ENCODE data around the gene STARD5.
"Not testable (repeated sequence)": the region's sequence is repeated elsewhere in the genome, so short reads cannot be mapped to it uniquely, and the experiment has no call there.

STARD5 gene

GRCh38 chr15:81338170-81339007 lies 14.4 kb upstream of the STARD5 start:
- DNase-seq: peak in 3 of 42 donors; percentile 33 to 44 (median 35)
- intact Hi-C loops (cut with DNase I): no loop called here

DNA sequence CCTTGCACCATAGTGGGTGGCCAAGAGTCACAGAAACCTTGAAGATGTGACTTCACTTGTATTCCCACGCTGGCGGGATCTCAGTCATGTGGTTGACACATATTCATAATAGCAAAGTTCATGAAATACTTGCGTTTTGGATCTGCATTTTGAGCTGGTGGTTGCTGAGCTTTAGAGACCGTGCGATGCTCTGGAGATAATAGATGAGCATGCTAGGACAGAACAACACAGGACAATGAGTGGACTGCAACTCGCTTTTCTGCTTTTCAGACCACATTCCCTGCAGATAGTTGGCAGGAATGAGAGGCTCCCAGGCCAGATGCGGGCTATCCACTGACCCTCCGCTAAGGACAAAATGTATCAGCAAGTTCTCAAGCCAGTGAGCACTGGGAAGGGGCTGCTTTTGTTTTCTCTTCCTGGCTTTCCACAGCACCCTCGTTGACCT lies 13.8 kb upstream of the STARD5 start:
- peak in 1 of 42 donors; percentile 33 for DNase-seq
- intact Hi-C loops (cut with DNase I): no loop called here

- no peak for DNase-seq
- intact Hi-C loops (cut with DNase I): no loop called here
Measured at GRCh38 chr15:81337241-81337640, 13.3 kb upstream of the STARD5 start.

DNA sequence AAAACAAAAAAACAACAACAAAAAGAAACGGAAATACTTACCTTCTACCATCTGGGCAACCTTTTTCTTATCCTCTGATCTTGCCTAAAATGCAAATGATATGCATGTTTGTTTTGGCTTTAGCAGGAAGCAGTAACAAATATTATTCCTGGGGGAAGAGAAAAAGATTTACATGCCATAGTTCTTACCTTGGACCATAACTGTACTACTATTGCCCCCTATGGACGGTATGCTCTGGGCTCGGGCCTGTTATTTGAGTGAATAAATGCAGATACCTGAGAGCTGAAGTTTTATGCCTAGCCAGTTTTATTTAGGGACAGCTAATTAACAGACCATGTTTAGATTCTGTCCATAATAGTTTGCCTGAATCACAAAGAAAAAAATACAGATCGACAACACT lies 12.6 kb upstream of the STARD5 start:
- intact Hi-C loops (cut with DNase I): no loop called here

GRCh38 chr15:81335631-81336030 lies 11.7 kb upstream of the STARD5 start:
- intact Hi-C loops (cut with DNase I): no loop called here
- peak in 1 of 42 donors; percentile 26 for DNase-seq

More for the DNA sequence above, 12.6 kb upstream of the STARD5 start:
- peak in 6 of 42 donors; percentile 21 to 55 (median 24) for DNase-seq

GRCh38 chr15:81334768-81335435 lies 11.0 kb upstream of the STARD5 start:
- DNase-seq: peak in 1 of 42 donors; percentile 31
- intact Hi-C loops (cut with DNase I): no loop called here

- peak in 1 of 42 donors; percentile 12 for DNase-seq
- intact Hi-C loops (cut with DNase I): no loop called here
Measured at GRCh38 chr15:81333363-81333762, 9.4 kb upstream of the STARD5 start.

DNA sequence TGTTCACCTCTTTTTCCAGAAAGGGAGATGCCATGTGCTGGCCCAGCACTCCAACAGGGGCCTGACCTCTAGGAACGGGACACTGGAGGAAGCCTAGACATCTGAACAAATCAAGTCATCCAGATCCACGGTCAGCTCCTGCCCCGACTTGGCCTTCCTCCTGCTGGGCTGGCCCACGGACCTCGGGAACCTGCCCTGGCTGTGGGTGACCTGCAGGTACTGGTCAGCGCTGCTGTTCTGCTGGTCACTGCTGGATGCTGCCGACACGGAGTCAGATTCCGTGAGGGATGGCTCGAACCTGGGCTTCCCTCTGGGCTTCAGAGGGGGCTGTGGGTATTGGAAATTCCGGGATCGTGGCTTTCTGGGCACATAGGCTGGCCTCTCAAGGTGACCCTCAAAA lies 8.4 kb upstream of the STARD5 start:
- DNase-seq: peak in 1 of 42 donors; percentile 37
- intact Hi-C loops (cut with DNase I): no loop called here

GRCh38 chr15:81331600-81331999 lies 7.7 kb upstream of the STARD5 start:
- DNase-seq: peak in 1 of 42 donors; percentile 26
- intact Hi-C loops (cut with DNase I): no loop called here

- peak in 1 of 42 donors; percentile 21 for DNase-seq
- intact Hi-C loops (cut with DNase I): not testable (repeated sequence)
Measured at GRCh38 chr15:81331141-81331540, 7.2 kb upstream of the STARD5 start.

- intact Hi-C loops (cut with DNase I): no loop called here
- no peak for DNase-seq
Measured at GRCh38 chr15:81330366-81331090, 6.6 kb upstream of the STARD5 start.

DNA sequence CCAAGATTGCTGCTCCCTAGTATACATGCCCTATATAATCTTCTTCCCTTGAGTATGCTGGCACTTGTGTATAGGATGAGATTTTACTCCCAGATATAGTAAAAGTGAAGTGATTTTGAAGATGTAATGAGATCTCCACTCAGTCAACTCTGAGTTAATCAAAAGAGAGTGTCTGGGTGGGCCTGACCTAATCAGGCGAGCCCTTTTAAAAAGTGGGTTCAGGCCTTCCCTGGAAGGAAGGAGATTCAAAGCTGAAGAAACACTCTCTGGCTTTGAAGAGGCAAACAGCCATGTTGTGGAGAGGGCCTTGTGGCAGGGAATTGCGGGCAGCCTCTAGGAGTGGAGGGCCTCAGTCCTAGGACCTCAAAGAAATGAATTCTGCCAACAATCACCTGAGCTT lies 5.5 kb upstream of the STARD5 start:
- intact Hi-C loops (cut with DNase I): no loop called here
- no peak for DNase-seq

DNA sequence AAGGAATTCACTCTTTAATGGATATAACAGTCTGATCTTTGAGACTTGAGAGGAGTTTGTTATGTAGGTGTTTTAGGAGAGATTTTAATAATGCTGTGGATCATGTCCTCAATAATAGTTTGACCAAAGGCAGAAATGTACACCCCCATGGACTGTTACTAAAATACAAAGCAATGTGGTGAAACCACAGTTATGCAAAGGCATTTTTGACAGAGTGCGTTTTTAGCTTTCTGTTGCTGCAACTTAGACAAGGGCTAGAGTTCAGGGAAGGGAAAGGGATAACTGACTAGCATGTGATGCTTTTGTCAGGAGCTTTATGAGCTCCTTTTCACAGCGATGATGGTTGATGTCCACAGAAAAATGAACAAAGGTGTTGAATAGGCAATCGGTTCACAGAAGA lies 3.6 kb upstream of the STARD5 start:
- no peak for DNase-seq
- intact Hi-C loops (cut with DNase I): no loop called here

- intact Hi-C loops (cut with DNase I): no loop called here
- no peak for DNase-seq
Measured at GRCh38 chr15:81326466-81327212, 2.7 kb upstream of the STARD5 start.

GRCh38 chr15:81323559-81323943 lies 390 bp downstream of the STARD5 start:
- intact Hi-C loops (cut with DNase I): no loop called here
- no peak for DNase-seq

DNA sequence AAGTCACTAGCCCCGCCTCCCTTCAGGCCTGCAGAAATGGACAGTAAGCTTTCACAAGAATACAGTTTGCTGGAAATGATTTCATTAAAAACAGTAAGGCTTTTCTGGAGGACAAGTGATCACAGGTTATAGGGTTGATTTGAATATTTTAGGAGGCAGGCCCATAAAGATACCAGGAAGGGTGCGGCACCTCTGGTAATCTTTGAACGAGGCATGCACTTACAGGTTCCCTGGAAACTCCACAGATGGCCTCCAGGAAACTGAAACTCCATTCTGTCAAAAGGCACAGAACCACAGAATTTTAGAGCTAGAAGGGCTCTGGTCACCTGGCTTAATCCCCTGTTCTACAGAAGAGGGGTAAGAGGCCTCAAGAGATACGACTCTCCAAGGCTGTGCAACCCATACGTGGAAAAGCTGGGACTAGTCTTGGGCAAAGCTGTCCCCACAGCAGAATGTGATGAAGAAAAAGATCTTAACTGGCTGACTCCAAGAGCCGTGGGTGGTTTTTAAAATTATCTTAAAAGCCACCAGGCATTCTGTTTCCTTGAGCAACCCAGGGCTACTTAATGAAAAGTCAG lies 1.2 kb downstream of the STARD5 start:
- intact Hi-C loops (cut with DNase I): no loop called here

GRCh38 chr15:81321667-81322066 lies 2.3 kb downstream of the STARD5 start:
- DNase-seq: no peak
- intact Hi-C loops (cut with DNase I): no loop called here

More for the DNA sequence above, 1.2 kb downstream of the STARD5 start:
- no peak for DNase-seq

GRCh38 chr15:81317642-81318017 lies 6.3 kb downstream of the STARD5 start:
- intact Hi-C loops (cut with DNase I): no loop called here
- peak in 1 of 42 donors; percentile 14 for DNase-seq

DNA sequence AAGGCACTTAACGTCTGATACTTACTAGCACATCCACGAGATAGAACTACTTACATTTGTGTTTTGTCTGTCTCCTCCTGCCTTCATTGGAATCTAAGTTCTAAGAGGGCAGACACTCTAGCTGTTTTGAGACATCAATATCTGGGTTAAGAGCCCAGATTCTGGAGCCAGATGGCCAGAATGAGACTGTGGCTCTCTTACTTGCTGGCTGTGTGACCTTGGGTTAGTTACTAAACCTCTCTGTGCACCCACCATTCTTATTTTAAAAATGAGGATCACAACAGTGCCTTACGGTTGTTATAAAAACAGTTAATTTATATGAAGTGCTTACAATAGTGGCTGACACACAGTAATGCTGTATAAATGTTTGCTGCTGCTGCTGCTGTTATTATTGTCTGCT lies 7.7 kb downstream of the STARD5 start:
- intact Hi-C loops (cut with DNase I): no loop called here
- no peak for DNase-seq

Data from head of caudate nucleus (tissue), 42 donors.